ENCODE measurements around the gene SMARCD3. TPM values are rescaled to one million over a fixed set of nuclear protein-coding genes. Genes with fewer than 3 reads are reported as not detected.

Gene SMARCD3
- total RNA-seq, 1 experiment from 2014 or later: 30.3 TPM

DNA sequence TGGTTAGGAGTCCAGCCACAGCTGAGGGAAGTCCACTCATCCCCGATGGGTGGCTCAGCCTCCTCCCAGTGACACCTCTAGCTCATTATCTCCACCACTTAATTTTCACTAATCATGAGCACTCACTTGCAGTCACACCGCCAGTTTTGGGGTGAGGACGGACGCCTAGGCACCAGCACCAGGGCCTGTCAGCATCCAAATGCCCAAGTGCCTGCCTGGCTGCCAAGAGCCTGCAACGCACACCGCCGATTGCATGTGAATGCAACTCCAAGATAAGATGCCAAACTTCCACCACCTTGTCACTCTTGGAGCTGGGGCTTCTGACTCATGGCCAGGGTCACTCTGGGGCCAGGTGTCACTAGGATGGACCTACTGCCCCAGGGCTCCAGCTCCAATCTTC lies 24.4 kb upstream of the SMARCD3 start:
- H3K4me1 ChIP-seq (ENCODE audit: control insufficient read depth in 1 of 2, insufficient read depth in 2 of 2, low read length in 2 of 2): peaks cover 12 to 17% of the 10 kb centered on the region in 2 experiments; a peak in 3 of 4 replicates
- ChIA-PET CTCF (no interaction called here), RAD21 (ENCODE audit: low non-redundant PET in 1 of 2, low total read pairs in 2 of 2, uncharacterized antibody in 2 of 2, unreplicated experiment in 2 of 2) (no interaction called here), POLR2A (no interaction called here)
- no peak overlapping the region for H3K27ac ChIP-seq (ENCODE audit: low read depth, low read length)
- intact Hi-C loops (cut with micrococcal nuclease): no loop called here
- ATAC-seq (no peak), DNase-seq (ENCODE audit: low read depth, low spot score) (no peak)
- no TSS peak for BruUV-seq (replicated peaks)
- TF ChIP-seq FOSL1 (IDR thresholded peaks at IDR 0.05; ENCODE audit: low read depth) (no peak), SP1 (IDR thresholded peaks at IDR 0.05; ENCODE audit: low read depth) (no peak), POLR2A (IDR thresholded peaks at IDR 0.05; ENCODE audit: borderline replicate concordance, extremely low read depth, insufficient read depth, insufficient read length) (no peak), TCF7L2 (IDR thresholded peaks at IDR 0.05; ENCODE audit: borderline replicate concordance, extremely low read depth, insufficient read depth, insufficient read length) (no peak), EZH2phosphoT487 (IDR thresholded peaks at IDR 0.05; ENCODE audit: borderline replicate concordance) (no peak), SRF (IDR thresholded peaks at IDR 0.05; ENCODE audit: low read depth) (no peak), YY1 (IDR thresholded peaks at IDR 0.05; ENCODE audit: extremely low read depth, insufficient replicate concordance, low read depth, low read length) (no peak), SIN3A (IDR thresholded peaks at IDR 0.05; ENCODE audit: low read depth) (no peak), CBX3 (IDR thresholded peaks at IDR 0.05; ENCODE audit: low read depth) (no peak), ZFX (IDR thresholded peaks at IDR 0.05) (no peak), ZNF274 (IDR thresholded peaks at IDR 0.05; ENCODE audit: low read depth, low read length) (no peak), EZH2 (IDR thresholded peaks at IDR 0.05) (no peak)
- TF ChIP-seq, protein P1, sequence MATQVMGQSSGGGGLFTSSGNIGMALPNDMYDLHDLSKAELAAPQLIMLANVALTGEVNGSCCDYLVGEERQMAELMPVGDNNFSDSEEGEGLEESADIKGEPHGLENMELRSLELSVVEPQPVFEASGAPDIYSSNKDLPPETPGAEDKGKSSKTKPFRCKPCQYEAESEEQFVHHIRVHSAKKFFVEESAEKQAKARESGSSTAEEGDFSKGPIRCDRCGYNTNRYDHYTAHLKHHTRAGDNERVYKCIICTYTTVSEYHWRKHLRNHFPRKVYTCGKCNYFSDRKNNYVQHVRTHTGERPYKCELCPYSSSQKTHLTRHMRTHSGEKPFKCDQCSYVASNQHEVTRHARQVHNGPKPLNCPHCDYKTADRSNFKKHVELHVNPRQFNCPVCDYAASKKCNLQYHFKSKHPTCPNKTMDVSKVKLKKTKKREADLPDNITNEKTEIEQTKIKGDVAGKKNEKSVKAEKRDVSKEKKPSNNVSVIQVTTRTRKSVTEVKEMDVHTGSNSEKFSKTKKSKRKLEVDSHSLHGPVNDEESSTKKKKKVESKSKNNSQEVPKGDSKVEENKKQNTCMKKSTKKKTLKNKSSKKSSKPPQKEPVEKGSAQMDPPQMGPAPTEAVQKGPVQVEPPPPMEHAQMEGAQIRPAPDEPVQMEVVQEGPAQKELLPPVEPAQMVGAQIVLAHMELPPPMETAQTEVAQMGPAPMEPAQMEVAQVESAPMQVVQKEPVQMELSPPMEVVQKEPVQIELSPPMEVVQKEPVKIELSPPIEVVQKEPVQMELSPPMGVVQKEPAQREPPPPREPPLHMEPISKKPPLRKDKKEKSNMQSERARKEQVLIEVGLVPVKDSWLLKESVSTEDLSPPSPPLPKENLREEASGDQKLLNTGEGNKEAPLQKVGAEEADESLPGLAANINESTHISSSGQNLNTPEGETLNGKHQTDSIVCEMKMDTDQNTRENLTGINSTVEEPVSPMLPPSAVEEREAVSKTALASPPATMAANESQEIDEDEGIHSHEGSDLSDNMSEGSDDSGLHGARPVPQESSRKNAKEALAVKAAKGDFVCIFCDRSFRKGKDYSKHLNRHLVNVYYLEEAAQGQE (IDR thresholded peaks at IDR 0.05; ENCODE audit: low read depth): no peak
- TF ChIP-seq, protein P2, sequence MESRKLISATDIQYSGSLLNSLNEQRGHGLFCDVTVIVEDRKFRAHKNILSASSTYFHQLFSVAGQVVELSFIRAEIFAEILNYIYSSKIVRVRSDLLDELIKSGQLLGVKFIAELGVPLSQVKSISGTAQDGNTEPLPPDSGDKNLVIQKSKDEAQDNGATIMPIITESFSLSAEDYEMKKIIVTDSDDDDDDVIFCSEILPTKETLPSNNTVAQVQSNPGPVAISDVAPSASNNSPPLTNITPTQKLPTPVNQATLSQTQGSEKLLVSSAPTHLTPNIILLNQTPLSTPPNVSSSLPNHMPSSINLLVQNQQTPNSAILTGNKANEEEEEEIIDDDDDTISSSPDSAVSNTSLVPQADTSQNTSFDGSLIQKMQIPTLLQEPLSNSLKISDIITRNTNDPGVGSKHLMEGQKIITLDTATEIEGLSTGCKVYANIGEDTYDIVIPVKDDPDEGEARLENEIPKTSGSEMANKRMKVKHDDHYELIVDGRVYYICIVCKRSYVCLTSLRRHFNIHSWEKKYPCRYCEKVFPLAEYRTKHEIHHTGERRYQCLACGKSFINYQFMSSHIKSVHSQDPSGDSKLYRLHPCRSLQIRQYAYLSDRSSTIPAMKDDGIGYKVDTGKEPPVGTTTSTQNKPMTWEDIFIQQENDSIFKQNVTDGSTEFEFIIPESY (IDR thresholded peaks at IDR 0.05; ENCODE audit: extremely low read depth, insufficient replicate concordance, low read length): no peak
- TF ChIP-seq, protein P3, sequence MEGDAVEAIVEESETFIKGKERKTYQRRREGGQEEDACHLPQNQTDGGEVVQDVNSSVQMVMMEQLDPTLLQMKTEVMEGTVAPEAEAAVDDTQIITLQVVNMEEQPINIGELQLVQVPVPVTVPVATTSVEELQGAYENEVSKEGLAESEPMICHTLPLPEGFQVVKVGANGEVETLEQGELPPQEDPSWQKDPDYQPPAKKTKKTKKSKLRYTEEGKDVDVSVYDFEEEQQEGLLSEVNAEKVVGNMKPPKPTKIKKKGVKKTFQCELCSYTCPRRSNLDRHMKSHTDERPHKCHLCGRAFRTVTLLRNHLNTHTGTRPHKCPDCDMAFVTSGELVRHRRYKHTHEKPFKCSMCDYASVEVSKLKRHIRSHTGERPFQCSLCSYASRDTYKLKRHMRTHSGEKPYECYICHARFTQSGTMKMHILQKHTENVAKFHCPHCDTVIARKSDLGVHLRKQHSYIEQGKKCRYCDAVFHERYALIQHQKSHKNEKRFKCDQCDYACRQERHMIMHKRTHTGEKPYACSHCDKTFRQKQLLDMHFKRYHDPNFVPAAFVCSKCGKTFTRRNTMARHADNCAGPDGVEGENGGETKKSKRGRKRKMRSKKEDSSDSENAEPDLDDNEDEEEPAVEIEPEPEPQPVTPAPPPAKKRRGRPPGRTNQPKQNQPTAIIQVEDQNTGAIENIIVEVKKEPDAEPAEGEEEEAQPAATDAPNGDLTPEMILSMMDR (IDR thresholded peaks at IDR 0.05 in 2 of 3, conservative IDR thresholded peaks at IDR 0.05 in 1 of 3; ENCODE audit: borderline replicate concordance in 1 of 3, insufficient read depth in 1 of 3, low read depth in 2 of 3, low read length in 2 of 3): no peak
- no peak overlapping the region for H3K4me3 ChIP-seq (replicated peaks in 1 of 2; ENCODE audit: low read depth in 1 of 2, low read length in 2 of 2)
- H3K9me3 ChIP-seq (ENCODE audit: control insufficient read depth in 1 of 2, insufficient read depth in 1 of 2, low read depth in 1 of 2, low read length in 2 of 2): no peaks in the 10 kb centered on the region
- no peaks in the 10 kb centered on the region for H3K9me2 ChIP-seq (ENCODE audit: insufficient read depth)
- H2AFZ ChIP-seq (ENCODE audit: low read depth, low read length, poor library complexity, severe bottlenecking): no peak overlapping the region
- no peak overlapping the region for H3K9ac ChIP-seq (ENCODE audit: low read length)
- H3K27me3 ChIP-seq (ENCODE audit: insufficient read depth, low read length): no peaks in the 10 kb centered on the region
- no peak overlapping the region for H3K4me2 ChIP-seq (ENCODE audit: low read length)
- H4K20me1 ChIP-seq (ENCODE audit: insufficient read depth): no peaks in the 10 kb centered on the region
- H3K36me3 ChIP-seq (ENCODE audit: control insufficient read depth in 1 of 2, insufficient read depth in 2 of 2, low read length in 2 of 2): no peaks in the 10 kb centered on the region
- no peaks in the 10 kb centered on the region for H3K79me2 ChIP-seq (ENCODE audit: insufficient read depth, low read length)
